CD4-positive, alpha-beta T cell treated with Interleukin-6 at 100 ng/mL for 8 hours (primary cell): Measurements from ENCODE around the gene KIR2DL3.

Source experiments
- DNase-seq: peaks from one replicate; pipeline ENCODE4 v3.0.0-alpha.2; 2020; ENCODE audit warnings: mixed read lengths, low spot score

The KIR2DL3 gene

GRCh38 chr19:54792814-54793213 is 54.5 kb downstream of the KIR2DL3 start:
- DNase-seq, result no peak

DNA sequence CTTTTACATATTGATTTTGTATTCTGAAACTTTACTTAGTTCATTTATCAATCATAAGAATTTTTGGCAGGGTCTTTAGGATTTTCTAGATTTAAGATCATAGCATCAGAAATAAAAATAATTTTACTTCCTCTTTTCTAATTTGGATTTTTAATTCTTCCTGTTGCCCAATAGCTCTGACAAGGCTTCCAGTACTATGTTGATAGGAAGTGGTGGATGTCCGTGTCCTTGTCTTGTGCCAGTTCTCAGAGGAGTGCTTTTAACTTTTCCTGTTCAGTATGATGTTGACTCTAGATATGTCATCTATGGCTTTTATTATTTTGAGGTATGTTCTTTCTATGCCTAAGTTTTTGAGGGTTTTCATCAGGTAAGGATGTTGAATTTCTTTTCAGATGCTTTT is 57.4 kb downstream of the KIR2DL3 start:
- no peak for DNase-seq
